Skeletal muscle tissue (tissue), 4 donors: ENCODE measurements around the gene TFEB. TPM values are rescaled to one million over a fixed set of nuclear protein-coding genes. Genes with fewer than 3 reads are reported as not detected.

Source experiments
- H3K27ac ChIP-seq: one replicate; pipeline ENCODE4 v1.7.0; 2013; ENCODE audit warnings: mild to moderate bottlenecking, low read depth, low read length, inconsistent platforms
- H3K27me3 ChIP-seq, 3 donors: one replicate each; pipeline ENCODE4 v1.7.0; 2013; ENCODE audit warnings: low read length in 3 of 3; ENCODE audit not compliant: control insufficient read depth in 3 of 3, insufficient read depth in 3 of 3
- H3K36me3 ChIP-seq, 3 donors: one replicate each; pipeline ENCODE4 v1.7.0; 2013; ENCODE audit warnings: low read length in 3 of 3; ENCODE audit not compliant: control insufficient read depth in 3 of 3, insufficient read depth in 3 of 3
- H3K4me1 ChIP-seq, 3 donors: one replicate each; pipeline ENCODE4 v1.7.0; 2013; ENCODE audit warnings: low read length in 3 of 3, mild to moderate bottlenecking in 3 of 3; ENCODE audit not compliant: control insufficient read depth in 3 of 3, insufficient read depth in 3 of 3
- H3K4me3 ChIP-seq, 3 donors: one replicate each; pipeline ENCODE4 v1.7.0; 2013; ENCODE audit warnings: low read length in 3 of 3
- H3K9ac ChIP-seq, 3 donors: one replicate each; pipeline ENCODE4 v1.7.0; 2013; ENCODE audit warnings: low read length in 3 of 3, mild to moderate bottlenecking in 3 of 3, moderate library complexity in 2 of 3, low read depth in 1 of 3
- H3K9me3 ChIP-seq, 3 donors: one replicate each; pipeline ENCODE4 v1.7.0; 2013; ENCODE audit warnings: low read length in 3 of 3; ENCODE audit not compliant: control insufficient read depth in 3 of 3
- total RNA-seq: library from RNA; depleted of rRNA; stranded (reverse); fragments of >200 nt; gene quantifications from one replicate; pipeline ENCODE4 v1.2.3, GENCODE V29; 2014
- donor health status: Osteomylitis.

Gene TFEB
- total RNA-seq, 1 donor from 2014 or later = 7.8 TPM

GRCh38 chr6:41678511-41679084 is 56.8 kb downstream of the TFEB start:
- Histone ChIP-seq H3K4me3 (no peak overlapping the region), H3K27me3 (peaks cover 0 to 3% (median 0%) of the 10 kb centered on the region in 3 donors), H3K9ac (no peak overlapping the region), H3K27ac (no peak overlapping the region), H3K9me3 (no peaks in the 10 kb centered on the region), H3K4me1 (peaks cover 11 to 16% (median 15%) of the 10 kb centered on the region in 3 donors), H3K36me3 (no peaks in the 10 kb centered on the region)

- H3K27ac ChIP-seq = no peak overlapping the region
- no peaks in the 10 kb centered on the region for H3K36me3 ChIP-seq
- peaks cover 0 to 3% (median 0%) of the 10 kb centered on the region in 3 donors for H3K27me3 ChIP-seq
- H3K4me3 ChIP-seq = no peak overlapping the region
- H3K4me1 ChIP-seq = peaks cover 4 to 5% (median 4%) of the 10 kb centered on the region in 3 donors
- H3K9ac ChIP-seq = no peak overlapping the region
- no peaks in the 10 kb centered on the region for H3K9me3 ChIP-seq
Measured at GRCh38 chr6:41677124-41677921, 58.1 kb downstream of the TFEB start.

- Histone ChIP-seq H3K27ac (no peak overlapping the region), H3K9me3 (no peaks in the 10 kb centered on the region), H3K4me1 (no peaks in the 10 kb centered on the region), H3K36me3 (no peaks in the 10 kb centered on the region), H3K4me3 (no peak overlapping the region), H3K27me3 (peaks cover 0 to 6% (median 0%) of the 10 kb centered on the region in 3 donors), H3K9ac (no peak overlapping the region)
Measured at GRCh38 chr6:41676431-41676830, 59.0 kb downstream of the TFEB start.

- no peak overlapping the region for H3K4me3 ChIP-seq
- H3K27me3 ChIP-seq = peaks cover 0 to 7% (median 0%) of the 10 kb centered on the region in 3 donors
- H3K27ac ChIP-seq = no peak overlapping the region
- H3K4me1 ChIP-seq = no peaks in the 10 kb centered on the region
- no peaks in the 10 kb centered on the region for H3K36me3 ChIP-seq
- no peak overlapping the region for H3K9ac ChIP-seq
- no peaks in the 10 kb centered on the region for H3K9me3 ChIP-seq
Measured at GRCh38 chr6:41675992-41676391, 59.4 kb downstream of the TFEB start.

- H3K9me3 ChIP-seq = no peaks in the 10 kb centered on the region
- H3K4me1 ChIP-seq = no peaks in the 10 kb centered on the region
- no peaks in the 10 kb centered on the region for H3K36me3 ChIP-seq
- peaks cover 0 to 7% (median 0%) of the 10 kb centered on the region in 3 donors for H3K27me3 ChIP-seq
- no peak overlapping the region for H3K4me3 ChIP-seq
- no peak overlapping the region for H3K9ac ChIP-seq
- no peak overlapping the region for H3K27ac ChIP-seq
Measured at GRCh38 chr6:41675176-41675775, 60.1 kb downstream of the TFEB start.

GRCh38 chr6:41674231-41675000 is 61.0 kb downstream of the TFEB start:
- peaks cover 0 to 7% (median 0%) of the 10 kb centered on the region in 3 donors for H3K27me3 ChIP-seq
- no peaks in the 10 kb centered on the region for H3K4me1 ChIP-seq
- no peaks in the 10 kb centered on the region for H3K9me3 ChIP-seq
- H3K9ac ChIP-seq = no peak overlapping the region
- no peak overlapping the region for H3K4me3 ChIP-seq
- H3K27ac ChIP-seq = no peak overlapping the region
- no peaks in the 10 kb centered on the region for H3K36me3 ChIP-seq

GRCh38 chr6:41673704-41674000 is 61.8 kb downstream of the TFEB start:
- Histone ChIP-seq H3K27ac (no peak overlapping the region), H3K9ac (no peak overlapping the region), H3K27me3 (peaks cover 0 to 7% (median 0%) of the 10 kb centered on the region in 3 donors), H3K9me3 (peaks cover 0 to 4% (median 0%) of the 10 kb centered on the region in 3 donors), H3K36me3 (no peaks in the 10 kb centered on the region), H3K4me1 (no peaks in the 10 kb centered on the region), H3K4me3 (no peak overlapping the region)

GRCh38 chr6:41672816-41673703 is 62.3 kb downstream of the TFEB start:
- Histone ChIP-seq H3K27ac (no peak overlapping the region), H3K27me3 (peaks cover 0 to 7% (median 0%) of the 10 kb centered on the region in 3 donors), H3K36me3 (no peaks in the 10 kb centered on the region), H3K9me3 (peaks cover 0 to 4% (median 0%) of the 10 kb centered on the region in 3 donors), H3K4me3 (no peak overlapping the region), H3K4me1 (no peaks in the 10 kb centered on the region), H3K9ac (no peak overlapping the region)

GRCh38 chr6:41672016-41672415 is 63.4 kb downstream of the TFEB start:
- Histone ChIP-seq H3K9ac (no peak overlapping the region), H3K4me1 (no peaks in the 10 kb centered on the region), H3K36me3 (no peaks in the 10 kb centered on the region), H3K27ac (no peak overlapping the region), H3K4me3 (no peak overlapping the region), H3K9me3 (peaks cover 0 to 4% (median 0%) of the 10 kb centered on the region in 3 donors), H3K27me3 (peaks cover 0 to 7% (median 0%) of the 10 kb centered on the region in 3 donors)
